GM12872 (cell line): ENCODE results near the gene VIM.

ENCODE experiments used
- TF ChIP-seq, protein P1 (sequence below): IDR thresholded peaks from 3 replicates; pipeline ENCODE4 v1.5.1; 2011; ENCODE audit warnings: low read depth, mild to moderate bottlenecking, low read length, moderate library complexity; ENCODE audit not compliant: insufficient read depth

VIM gene

DNA sequence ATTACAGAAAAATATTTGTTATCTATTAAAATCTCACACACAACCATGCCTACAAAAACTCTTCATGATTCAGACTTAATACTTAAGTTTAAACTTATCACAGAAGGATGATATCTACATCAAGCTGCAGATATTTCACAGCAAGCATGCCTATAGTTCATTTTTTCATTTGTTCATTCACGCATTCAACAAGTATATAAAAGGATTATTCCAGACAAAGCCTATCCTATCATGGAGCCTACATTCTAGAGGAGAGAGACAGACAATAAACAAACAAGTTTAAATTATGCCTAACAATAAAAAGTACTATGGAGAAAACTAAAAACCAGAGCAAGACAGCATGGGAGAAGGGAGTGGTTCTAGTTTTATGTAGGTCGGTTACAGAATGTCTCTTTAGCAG, 37.4 kb upstream of the VIM start:
- TF ChIP-seq, protein P1, sequence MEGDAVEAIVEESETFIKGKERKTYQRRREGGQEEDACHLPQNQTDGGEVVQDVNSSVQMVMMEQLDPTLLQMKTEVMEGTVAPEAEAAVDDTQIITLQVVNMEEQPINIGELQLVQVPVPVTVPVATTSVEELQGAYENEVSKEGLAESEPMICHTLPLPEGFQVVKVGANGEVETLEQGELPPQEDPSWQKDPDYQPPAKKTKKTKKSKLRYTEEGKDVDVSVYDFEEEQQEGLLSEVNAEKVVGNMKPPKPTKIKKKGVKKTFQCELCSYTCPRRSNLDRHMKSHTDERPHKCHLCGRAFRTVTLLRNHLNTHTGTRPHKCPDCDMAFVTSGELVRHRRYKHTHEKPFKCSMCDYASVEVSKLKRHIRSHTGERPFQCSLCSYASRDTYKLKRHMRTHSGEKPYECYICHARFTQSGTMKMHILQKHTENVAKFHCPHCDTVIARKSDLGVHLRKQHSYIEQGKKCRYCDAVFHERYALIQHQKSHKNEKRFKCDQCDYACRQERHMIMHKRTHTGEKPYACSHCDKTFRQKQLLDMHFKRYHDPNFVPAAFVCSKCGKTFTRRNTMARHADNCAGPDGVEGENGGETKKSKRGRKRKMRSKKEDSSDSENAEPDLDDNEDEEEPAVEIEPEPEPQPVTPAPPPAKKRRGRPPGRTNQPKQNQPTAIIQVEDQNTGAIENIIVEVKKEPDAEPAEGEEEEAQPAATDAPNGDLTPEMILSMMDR = no peak

DNA sequence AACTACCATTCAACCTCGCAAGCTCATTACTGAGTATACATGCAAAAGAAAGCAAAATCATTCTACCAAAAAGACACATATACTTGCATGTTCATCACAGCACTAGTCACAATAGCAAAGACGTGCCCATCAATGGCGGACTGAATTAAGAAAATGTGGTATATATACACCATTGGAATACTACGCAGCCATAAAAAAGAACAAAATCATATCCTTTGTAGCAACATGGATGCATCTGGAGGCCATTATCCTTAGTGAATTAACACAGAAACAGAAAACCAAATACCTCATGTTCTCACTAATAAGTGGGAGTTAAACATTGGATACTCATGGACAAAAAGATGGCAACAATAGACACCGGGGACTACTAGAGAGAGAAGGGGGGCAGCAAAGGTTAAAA, 33.0 kb upstream of the VIM start:
- TF ChIP-seq, protein P1 = no peak

DNA sequence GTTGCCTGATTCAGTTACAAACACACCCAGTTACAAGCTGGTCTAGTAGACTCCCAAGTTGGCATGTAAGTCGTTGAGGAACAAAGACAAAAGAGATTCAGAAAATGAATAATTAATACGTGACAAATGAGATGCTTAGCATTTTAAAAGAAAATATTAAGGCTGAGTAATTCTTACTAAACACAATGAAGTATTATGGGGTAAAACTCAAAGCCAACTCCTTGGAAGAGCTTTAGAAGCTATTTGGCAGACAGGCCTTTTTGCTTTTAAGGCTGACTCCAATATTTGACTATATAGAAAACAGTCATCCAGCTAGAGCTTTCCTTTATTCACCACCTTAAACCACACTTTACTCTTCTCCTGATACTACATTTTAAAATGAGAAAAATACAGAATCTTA, 32.0 kb upstream of the VIM start:
- TF ChIP-seq, protein P1 = no peak

DNA sequence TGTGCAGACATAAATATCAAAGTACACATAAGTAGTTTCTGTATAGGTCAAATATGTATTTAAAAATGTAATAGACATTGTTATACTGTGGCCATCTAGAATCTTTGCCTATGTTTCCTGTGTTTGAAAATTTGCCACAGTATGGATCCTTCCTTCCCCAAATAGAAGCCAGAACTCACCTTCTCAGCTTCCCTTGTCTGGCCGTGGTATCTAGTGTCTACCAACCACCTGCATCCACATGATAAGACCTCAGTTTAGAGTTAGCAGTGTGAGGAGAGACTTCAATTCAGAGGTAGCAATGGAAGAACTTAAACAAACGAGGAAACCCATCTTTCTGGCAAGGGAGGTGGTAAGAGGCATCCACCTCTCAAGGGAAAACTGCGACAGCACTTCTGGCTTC, 31.5 kb upstream of the VIM start:
- TF ChIP-seq, protein P1 = no peak

DNA sequence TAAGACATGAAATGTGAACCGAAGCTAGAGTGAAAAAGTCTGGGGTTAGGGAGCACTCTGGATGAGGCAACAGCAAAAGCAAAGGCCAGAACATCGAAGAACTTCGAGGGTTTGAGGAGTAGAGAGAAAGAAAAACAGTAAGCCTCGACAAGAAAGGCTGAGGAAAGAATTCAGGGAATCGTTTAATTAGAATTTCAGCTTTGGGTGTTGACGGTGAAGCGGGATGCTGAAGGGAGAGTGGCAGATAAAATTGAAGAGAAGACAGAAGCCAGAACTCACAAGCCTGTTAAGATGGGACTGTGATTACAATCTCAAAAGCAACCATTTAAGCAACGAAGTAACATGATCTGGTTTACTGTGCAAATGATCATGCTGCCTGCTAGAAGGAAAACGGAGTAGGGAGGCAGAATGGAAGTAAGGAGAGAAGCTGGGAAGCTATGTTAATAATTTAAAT, 28.7 kb upstream of the VIM start:
- TF ChIP-seq, protein P1 = no peak

DNA sequence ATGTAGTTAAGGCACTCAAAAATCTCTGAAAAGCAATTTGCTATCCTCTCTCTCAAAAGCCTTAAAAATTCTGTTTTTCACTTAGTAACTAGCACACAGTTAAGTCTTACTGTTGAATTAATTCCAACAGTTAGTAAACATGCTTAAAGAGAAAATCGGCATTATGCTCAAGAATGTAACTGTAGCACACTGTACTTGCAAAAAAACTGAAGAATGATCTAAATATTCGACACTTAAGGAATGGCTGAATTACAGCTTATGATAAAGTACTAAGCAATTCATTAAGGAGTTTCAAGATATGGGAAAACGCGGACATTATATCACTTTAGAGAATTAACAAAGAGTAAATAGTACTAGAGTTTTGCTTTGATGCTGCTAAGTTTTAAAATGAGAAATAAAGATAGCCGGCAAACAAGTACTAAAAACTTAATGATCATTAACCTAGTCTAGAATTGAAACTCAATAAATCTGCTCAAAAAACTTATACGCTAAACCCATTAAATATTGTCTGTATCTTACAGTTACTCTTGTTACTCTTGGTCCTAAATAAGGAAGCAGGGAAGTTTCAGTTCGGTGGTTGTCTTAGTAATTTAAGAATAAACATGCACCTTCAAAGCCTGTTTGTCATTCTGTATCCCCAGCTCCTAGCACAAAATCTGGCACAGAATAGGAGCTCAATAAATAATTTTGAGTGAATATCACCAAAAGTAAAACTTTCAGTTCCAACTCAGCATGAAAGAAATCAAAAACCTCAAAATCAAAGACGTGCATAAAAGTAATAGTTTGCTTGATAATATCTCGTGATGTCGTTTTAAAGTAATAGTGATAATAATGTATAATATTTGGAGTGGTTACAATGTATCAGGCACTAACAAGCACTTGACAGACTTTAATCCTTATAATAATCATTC, 27.8 kb upstream of the VIM start:
- TF ChIP-seq, protein P1 = no peak

DNA sequence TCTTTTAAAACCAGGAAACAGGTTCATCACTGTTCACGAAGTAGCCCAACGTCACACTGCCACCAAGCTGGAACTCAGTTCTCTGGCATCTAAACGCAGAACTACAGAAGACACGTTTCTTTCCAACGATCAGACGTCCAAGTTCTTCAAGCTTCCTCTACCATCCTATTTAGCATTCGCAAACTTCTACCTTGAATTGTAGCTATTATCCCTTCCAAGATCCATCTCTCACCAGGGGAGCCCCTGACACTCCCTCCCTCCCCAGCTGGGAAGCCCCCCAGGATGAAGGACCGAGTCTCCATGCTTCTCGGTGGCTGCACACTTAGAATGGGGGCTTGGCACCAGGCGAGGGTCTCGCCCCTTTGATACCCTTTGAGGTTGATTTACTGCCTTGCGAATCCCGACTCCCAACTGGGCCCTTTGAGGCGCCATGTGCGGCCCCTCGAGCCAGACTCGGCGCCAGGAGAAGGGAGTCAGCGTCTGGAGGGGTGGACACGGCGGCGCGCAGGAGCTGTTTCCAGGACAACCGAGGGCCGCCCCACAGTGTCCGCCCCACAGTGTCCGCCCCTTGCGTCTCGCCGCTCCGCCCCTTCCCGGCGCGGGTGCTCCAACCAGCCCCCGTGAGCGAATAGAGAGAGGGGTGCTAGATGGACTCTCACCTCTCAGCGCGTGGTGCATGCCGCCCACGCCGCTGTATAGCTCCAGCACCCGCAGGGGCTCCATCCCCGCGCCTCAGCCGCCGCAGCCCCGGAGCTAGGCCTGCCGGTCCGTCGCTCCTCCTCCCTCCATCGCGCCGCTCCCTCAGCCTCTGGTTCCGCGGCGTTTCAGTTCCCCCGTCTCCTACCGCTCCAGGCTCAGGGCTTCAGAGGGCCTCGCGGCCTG, 26.9 kb upstream of the VIM start, which contains the start of gene TRDMT1:
TSS of gene TRDMT1 (minus strand) at position 761 of the 882 bp plus-strand sequence. CDS start at position 723, 38 bp downstream.
- TF ChIP-seq, protein P1 = no peak
